GM18511 (cell line): ENCODE measurements around the gene LY86.

Experiments
- ATAC-seq: cut with Tn5 transposase; IDR thresholded peaks from one replicate; pipeline ENCODE4 v1.9.1; 2021; ENCODE audit warnings: mild to moderate bottlenecking, moderate library complexity; ENCODE audit not compliant: unreplicated experiment

LY86 gene

DNA sequence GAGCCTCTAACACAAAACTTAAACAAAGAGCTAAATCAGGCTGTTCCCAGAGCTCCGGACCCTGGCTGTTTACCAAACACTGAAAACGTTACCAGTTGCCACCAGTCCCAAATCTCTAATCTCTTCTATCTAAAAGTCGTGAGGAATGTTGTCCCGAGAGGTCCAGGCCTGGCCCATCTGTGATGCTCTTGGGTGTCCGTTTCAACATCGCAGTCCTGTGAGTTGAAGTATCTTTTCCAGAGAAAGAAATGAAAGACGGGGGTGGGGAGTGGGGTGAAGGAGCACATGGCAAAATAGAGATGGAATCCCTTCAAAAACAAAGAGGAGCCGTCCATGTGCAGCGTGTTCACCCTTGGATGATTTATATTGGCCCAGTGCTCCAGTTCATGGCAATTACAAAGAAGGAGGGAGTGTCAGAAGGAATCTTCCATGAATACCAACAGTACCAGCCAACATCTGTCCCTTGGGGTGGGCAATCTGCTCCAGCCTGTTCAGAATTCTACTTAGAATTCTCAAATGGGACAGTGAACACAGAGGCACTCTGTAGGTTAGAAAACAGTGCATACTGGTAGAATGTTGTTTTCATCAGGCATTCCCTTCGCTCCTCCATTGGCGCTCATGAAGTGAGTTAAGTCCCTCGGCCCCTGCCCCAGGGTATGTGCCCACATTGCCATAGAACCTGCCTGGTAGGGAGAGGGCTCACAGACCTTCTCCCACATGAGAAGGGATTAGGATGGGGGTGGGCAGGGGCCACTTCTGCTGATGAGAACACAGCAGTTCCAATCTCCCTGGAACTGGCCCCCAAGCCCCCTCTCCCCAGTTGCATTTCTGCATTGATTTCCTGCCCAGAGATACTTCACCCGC lies 112.1 kb downstream of the LY86 start:
- ATAC-seq: no peak

DNA sequence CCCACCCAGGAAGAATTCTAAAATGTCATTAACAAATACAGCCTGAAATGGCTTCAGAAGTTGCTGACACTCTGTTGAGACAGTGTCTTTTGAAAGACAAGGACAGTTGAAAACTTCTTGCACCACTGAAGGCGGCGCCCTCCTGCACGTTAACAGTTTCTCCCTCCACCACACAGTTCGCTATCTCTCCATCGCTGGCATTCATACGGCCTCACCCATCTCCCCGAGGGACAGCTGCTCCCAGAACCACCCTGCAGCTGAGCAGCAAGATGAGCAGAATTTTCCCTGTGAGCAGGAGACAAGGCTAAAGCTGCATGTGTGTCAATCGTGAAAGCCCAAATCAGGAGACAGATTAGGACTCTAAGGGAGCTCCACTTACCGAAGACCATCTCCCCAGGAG lies 113.3 kb downstream of the LY86 start:
- ATAC-seq: no peak

DNA sequence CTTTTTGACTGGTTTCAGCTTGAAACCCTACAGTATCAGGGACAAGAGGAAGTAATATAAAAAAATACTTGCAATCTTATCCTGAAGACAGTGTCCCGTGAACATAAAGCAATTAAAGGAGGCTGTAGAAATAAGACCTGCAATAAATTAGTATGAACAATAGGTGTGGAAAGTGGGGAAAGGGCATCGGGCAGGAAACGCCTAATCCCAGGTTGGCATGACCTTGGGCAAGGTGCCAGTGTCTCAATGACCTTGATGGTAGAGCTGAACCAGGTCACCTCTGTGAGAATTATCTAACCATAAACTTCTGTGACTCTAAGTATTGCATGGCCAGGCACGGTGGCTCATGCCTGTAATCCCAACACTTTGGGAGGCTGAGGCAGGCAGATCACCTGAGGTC lies 115.2 kb downstream of the LY86 start:
- no peak for ATAC-seq
